Large intestine (tissue), 12 donors: Measurements from ENCODE around the gene METTL13. TPM values are rescaled to one million over a fixed set of nuclear protein-coding genes. Genes with fewer than 3 reads are reported as not detected.

Experiments used
- DNase-seq, 2 donors: peaks; one replicate each; pipeline versions ENCODE4 v3.0.0 to v3.0.0-alpha.2; 2013
- H3K27ac ChIP-seq: one replicate; pipeline ENCODE4 v1.5.1; 2013; ENCODE audit warnings: low read length
- H3K27me3 ChIP-seq: 2 replicates; pipeline ENCODE4 v1.6.1; 2013; ENCODE audit warnings: low read length; ENCODE audit not compliant: control insufficient read depth, insufficient read depth
- H3K36me3 ChIP-seq: 2 replicates; pipeline ENCODE4 v1.6.1; 2013; ENCODE audit warnings: low read length; ENCODE audit not compliant: control insufficient read depth, insufficient read depth
- H3K4me1 ChIP-seq: one replicate; pipeline ENCODE4 v1.6.1; 2013; ENCODE audit warnings: low read length; ENCODE audit not compliant: control insufficient read depth, insufficient read depth
- H3K4me3 ChIP-seq: one replicate; pipeline ENCODE4 v1.5.1; 2013; ENCODE audit warnings: low read length
- H3K9me3 ChIP-seq: one replicate; pipeline ENCODE4 v1.6.1; 2013; ENCODE audit warnings: mild to moderate bottlenecking, low read depth, low read length, moderate library complexity; ENCODE audit not compliant: control insufficient read depth
- WGBS: methylation state at CpG from one replicate; pipeline ENCODE4 v1.1.5; 2013; ENCODE audit warnings: low lambda C conversion rate; ENCODE audit not compliant: insufficient coverage; 5-methylcytosine and 5-hydroxymethylcytosine counted together
- long read RNA-seq, 11 donors: transcript quantifications; one replicate each; lab custom pipeline, GENCODE V29; 2026
- polyA plus RNA-seq: library from polyadenylated mRNA; unstranded; fragments of 120-200 nt; gene quantifications from one replicate; pipeline ENCODE4 v1.2.1, GENCODE V29; 2013

The METTL13 gene, protein sequence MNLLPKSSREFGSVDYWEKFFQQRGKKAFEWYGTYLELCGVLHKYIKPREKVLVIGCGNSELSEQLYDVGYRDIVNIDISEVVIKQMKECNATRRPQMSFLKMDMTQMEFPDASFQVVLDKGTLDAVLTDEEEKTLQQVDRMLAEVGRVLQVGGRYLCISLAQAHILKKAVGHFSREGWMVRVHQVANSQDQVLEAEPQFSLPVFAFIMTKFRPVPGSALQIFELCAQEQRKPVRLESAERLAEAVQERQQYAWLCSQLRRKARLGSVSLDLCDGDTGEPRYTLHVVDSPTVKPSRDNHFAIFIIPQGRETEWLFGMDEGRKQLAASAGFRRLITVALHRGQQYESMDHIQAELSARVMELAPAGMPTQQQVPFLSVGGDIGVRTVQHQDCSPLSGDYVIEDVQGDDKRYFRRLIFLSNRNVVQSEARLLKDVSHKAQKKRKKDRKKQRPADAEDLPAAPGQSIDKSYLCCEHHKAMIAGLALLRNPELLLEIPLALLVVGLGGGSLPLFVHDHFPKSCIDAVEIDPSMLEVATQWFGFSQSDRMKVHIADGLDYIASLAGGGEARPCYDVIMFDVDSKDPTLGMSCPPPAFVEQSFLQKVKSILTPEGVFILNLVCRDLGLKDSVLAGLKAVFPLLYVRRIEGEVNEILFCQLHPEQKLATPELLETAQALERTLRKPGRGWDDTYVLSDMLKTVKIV
- polyA plus RNA-seq, result 28.2 TPM
- long read RNA-seq, donor 1, partial matches to known transcripts, result 8 of 8 reads
- long read RNA-seq, donor 1, other reads (novel, unspliced or antisense), result 0 of 8 reads
- long read RNA-seq, donor 2, transcript METTL13-201 (8 exons, 3,327 nt), result major isoform, 5 of 5 reads
- long read RNA-seq, donor 2, partial matches to known transcripts, result 0 of 5 reads
- long read RNA-seq, donor 2, other reads (novel, unspliced or antisense), result 0 of 5 reads
- long read RNA-seq, donor 3, result 0 reads
- long read RNA-seq, donor 4, result 0 reads
- long read RNA-seq, donor 5, partial matches to known transcripts, result 0 of 4 reads
- long read RNA-seq, donor 5, other reads (novel, unspliced or antisense), result 0 of 4 reads
- long read RNA-seq, donor 6, partial matches to known transcripts, result 0 of 5 reads
- long read RNA-seq, donor 6, other reads (novel, unspliced or antisense), result 0 of 5 reads
- long read RNA-seq, donor 7, partial matches to known transcripts, result 0 of 4 reads
- long read RNA-seq, donor 7, other reads (novel, unspliced or antisense), result 0 of 4 reads
- long read RNA-seq, donor 8, partial matches to known transcripts, result 7 of 10 reads
- long read RNA-seq, donor 8, other reads (novel, unspliced or antisense), result 0 of 10 reads
- long read RNA-seq, donor 9, partial matches to known transcripts, result 0 of 3 reads
- long read RNA-seq, donor 9, other reads (novel, unspliced or antisense), result 0 of 3 reads
- long read RNA-seq, donor 10, transcript METTL13-201 (8 exons, 3,327 nt), result major isoform, 9 of 14 reads
- long read RNA-seq, donor 10, partial matches to known transcripts, result 5 of 14 reads
- long read RNA-seq, donor 10, other reads (novel, unspliced or antisense), result 0 of 14 reads
- long read RNA-seq, donor 11, partial matches to known transcripts, result 8 of 14 reads
- long read RNA-seq, donor 11, other reads (novel, unspliced or antisense), result 0 of 14 reads

DNA sequence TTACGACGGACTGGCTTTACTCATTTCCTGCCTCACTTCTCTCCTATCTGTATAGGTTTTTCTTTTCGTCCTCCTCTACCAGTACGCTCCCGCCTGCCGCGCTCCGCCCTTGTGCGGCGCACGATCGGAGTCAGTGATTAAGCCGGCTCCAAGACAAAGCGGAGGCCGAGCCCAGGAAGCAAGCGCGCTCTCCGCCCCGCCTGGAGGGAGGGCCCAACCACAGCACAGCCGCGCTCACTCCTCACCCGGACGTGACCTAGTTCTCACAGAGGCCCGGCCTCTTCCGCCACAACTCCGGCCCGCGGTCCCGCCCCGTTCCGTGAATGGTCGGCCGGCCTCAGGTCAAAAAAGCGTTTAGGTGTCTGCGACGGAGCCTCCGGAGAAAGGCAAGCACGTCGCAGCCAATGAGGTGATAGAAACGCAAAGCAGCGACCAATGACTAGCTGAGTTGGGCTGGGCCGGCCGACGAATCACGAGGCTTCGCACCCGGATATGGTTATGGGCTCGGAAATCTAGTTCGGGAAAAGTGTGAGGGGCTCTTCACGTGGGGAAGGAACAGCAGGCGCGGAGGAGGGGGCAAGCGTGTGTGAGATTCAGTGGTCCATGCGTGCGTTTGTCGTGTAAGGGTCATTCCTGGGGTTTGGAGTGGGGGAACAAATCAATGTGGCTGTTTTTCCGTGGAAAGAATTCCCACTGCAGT, at the start of gene METTL13:
Gene METTL13 (plus strand): TSS at position 485 of the 700 bp plus-strand sequence. CDS start 308 bp downstream, outside the sequence.
- Histone ChIP-seq H3K9me3 (no peaks in the 10 kb centered on the region), H3K36me3 (peaks cover 25% of the 10 kb centered on the region), H3K27me3 (peaks cover 2% of the 10 kb centered on the region), H3K27ac (peak within 1 kb of the TSS; percentile 83), H3K4me3 (peak within 1 kb of the TSS; percentile 90), H3K4me1 (peaks cover 7% of the 10 kb centered on the region)
- peak; percentile 99 to 100 for DNase-seq
- 0% methylated on average over 3 of the region's 57 CpGs for WGBS

DNA sequence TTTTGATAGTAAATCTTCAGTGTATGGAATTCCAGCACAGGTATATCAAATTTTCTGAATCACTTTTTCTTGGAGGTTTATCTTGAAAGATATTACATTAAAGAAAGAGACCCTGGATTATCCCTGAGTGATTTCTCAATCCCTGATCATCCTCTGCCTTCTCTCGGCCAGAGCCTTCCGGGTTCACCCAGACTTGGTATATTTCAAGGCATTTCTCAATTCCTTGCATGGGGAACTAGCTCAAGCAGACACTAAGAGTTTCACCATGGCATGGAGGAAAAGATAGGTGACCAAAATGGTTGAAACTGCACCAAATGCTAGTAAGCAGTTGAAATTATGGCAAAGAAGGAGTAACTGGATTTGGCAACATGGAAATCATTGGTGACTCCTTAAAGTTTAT, 45.3 kb upstream of the METTL13 start:
- Histone ChIP-seq H3K36me3 (peaks cover 13% of the 10 kb centered on the region), H3K27me3 (no peaks in the 10 kb centered on the region), H3K27ac (no peak overlapping the region), H3K9me3 (no peaks in the 10 kb centered on the region), H3K4me3 (no peak overlapping the region), H3K4me1 (no peaks in the 10 kb centered on the region)
- no CpG with 5 or more reads among the region's 2 CpGs for WGBS
- DNase-seq, result no peak

DNA sequence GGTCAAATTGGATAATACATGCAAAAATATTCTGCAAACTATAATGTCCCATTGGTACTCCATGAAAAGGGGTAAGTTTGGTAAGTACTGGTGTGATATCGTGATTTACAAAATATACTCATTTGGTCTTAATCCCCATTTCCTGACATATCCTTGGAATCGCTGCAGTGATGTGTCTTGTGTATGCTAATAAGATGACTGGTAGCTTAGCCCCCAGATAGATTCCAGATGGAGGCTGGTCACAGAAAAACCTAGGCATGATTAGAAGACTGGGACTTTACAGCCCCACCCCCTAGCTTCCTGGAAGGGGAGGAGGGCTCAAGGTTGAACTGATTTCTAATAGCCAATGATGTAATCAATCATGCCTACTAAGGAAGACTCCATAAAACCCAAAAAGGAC, 42.5 kb upstream of the METTL13 start:
- WGBS, result no CpG with 5 or more reads among the region's 2 CpGs
- Histone ChIP-seq H3K4me1 (peaks cover 6% of the 10 kb centered on the region), H3K27me3 (no peaks in the 10 kb centered on the region), H3K36me3 (peaks cover 13% of the 10 kb centered on the region), H3K9me3 (no peaks in the 10 kb centered on the region), H3K4me3 (no peak overlapping the region), H3K27ac (no peak overlapping the region)
- DNase-seq, result no peak

DNA sequence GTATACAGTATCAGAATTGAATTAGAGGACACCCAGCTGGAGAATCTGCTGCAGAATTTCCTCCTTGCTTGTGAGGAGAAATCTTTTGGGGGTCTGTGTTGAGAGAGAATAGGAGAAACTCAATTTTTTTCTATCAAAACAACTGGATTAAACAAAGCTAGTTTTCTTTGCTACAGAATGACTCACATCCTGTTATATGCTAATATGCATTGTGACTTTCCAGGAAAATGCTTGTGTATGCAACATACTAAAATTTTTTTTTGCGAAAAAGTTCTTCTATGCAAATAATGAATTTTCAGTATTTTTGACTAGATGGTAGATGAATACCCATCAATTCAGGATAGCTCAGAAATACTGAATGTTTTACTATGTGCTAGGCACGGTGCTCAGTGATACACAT, 41.8 kb upstream of the METTL13 start:
- no peaks in the 10 kb centered on the region for H3K9me3 ChIP-seq
- peaks cover 6% of the 10 kb centered on the region for H3K4me1 ChIP-seq
- WGBS, result 83% methylated on average over 1 of the region's 2 CpGs

DNA sequence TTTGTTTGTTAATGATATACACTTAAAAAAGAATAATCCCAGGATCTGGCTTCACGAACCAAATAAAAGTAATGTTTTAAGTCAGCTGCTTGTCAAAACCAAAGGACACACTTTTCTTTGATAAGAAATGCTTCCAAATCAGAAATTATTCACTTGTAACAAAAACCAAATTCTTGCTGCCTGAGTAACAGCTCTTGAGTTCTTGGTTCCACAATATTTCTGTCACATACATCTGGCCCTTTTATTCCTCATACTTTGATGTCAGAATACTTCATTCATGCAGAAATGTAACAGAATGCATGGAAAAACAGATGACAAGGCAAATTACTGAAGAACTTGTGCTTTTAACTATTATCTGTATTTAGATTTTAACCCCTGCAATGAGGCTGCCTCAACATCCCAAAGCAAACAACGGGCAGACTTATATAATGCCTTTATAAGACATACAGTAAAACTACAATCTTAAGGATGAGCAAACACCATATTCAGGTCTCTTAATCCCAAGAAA, 41.0 kb upstream of the METTL13 start:
- DNase-seq, result no peak
- H3K27ac ChIP-seq, result no peak overlapping the region
- H3K4me3 ChIP-seq, result no peak overlapping the region
- H3K9me3 ChIP-seq, result no peaks in the 10 kb centered on the region
- H3K27me3 ChIP-seq, result no peaks in the 10 kb centered on the region
- H3K4me1 ChIP-seq, result peaks cover 6% of the 10 kb centered on the region
- WGBS, result no CpG with 5 or more reads among the region's 2 CpGs
- peaks cover 13% of the 10 kb centered on the region for H3K36me3 ChIP-seq

More for the DNA sequence above, 41.8 kb upstream of the METTL13 start:
- Histone ChIP-seq H3K4me3 (no peak overlapping the region), H3K27me3 (no peaks in the 10 kb centered on the region), H3K36me3 (peaks cover 13% of the 10 kb centered on the region), H3K27ac (no peak overlapping the region)
- no peak for DNase-seq

DNA sequence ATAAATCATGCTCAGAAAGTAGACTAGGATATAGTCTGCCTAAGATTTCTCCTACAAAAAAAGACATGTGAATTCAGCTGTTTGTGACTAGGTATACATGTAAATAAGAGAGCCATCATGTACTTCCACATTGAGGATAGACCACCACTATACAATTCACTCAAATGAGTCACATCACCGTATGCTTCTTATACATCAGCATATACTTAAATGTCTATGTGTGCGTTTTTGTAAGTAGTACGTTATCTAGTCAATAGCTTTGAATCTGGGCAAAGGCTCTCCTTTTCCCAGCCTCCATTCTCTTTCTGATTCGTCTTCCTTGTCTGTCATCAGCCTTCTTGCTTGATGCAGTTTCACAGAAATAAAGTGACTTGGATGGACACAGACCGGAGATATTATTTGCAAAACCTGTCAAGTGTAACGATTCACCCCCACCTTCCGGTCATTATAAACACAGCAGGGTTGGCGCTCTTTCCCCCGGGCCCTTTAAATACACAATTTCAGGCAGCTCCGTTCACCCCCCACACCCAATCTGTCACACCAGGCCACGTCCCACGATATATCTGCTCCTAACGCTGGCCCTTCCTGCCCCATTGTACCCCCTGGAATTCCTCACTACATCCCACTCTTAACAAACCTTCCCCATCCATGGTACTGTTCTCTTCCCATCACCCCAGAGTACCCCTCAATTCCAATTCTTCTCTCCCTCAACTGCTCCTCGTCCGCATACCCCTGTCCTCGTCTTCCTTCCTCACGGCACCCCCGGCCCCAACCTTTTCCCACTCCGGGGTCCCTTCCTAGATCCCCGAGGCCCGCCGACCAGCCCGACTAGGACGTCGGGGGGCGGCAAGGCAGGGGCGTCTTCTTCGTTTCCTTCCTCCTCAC, 40.2 kb upstream of the METTL13 start:
- H3K27me3 ChIP-seq, result no peaks in the 10 kb centered on the region
- no peaks in the 10 kb centered on the region for H3K9me3 ChIP-seq
- no peak for DNase-seq
- peak overlapping the region; percentile 97 for H3K27ac ChIP-seq
- 0% methylated on average over 3 of the region's 28 CpGs for WGBS
- H3K4me3 ChIP-seq, result peak overlapping the region; percentile 95
- peaks cover 12% of the 10 kb centered on the region for H3K36me3 ChIP-seq
- H3K4me1 ChIP-seq, result peaks cover 6% of the 10 kb centered on the region

DNA sequence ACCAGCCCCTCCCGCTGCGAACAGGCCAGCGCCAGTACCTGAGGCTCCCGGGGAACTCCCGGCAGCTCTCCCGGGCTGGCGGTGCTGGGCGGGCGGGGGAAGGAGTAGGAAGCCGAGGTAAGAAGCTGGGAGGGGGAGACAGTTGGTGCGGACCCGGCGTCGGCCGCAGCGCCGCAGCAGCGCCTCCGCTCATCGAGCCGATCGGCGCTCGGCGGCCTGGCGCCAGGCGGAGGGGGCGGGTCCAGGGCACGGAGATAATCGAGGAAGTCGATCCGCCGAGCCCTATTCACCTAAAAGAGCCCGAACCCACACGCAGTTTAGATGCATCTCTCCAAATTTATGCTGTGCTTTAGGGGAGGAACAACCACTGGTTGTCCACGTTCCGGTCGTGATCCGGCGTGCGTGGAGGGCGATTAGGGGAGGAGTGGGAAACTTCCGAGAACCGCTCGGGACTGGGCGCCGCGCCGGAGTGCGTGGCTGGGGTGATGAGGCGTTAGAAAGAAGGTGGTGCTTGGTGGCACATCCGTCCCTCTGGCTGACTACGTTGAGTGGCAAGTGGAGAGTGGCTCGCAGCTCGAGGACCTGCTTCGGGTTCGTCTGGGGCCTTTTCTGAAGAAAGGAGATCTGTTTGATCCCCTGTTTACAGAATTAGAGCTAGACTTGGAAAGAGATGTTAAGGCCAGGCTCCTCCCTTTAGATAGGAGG, 39.4 kb upstream of the METTL13 start, which contains the start of gene VAMP4:
Gene VAMP4 (minus strand): TSS at position 194 of the 705 bp plus-strand sequence. CDS start 3,651 bp downstream, outside the sequence.
- peaks cover 6% of the 10 kb centered on the region for H3K4me1 ChIP-seq
- H3K9me3 ChIP-seq, result no peaks in the 10 kb centered on the region
- no CpG with 5 or more reads among the region's 57 CpGs for WGBS
- H3K36me3 ChIP-seq, result peaks cover 5% of the 10 kb centered on the region
- peak within 1 kb of the TSS; percentile 95 for H3K4me3 ChIP-seq
- H3K27ac ChIP-seq, result peak within 1 kb of the TSS; percentile 97
- peak; percentile 87 to 95 for DNase-seq
- H3K27me3 ChIP-seq, result no peaks in the 10 kb centered on the region

DNA sequence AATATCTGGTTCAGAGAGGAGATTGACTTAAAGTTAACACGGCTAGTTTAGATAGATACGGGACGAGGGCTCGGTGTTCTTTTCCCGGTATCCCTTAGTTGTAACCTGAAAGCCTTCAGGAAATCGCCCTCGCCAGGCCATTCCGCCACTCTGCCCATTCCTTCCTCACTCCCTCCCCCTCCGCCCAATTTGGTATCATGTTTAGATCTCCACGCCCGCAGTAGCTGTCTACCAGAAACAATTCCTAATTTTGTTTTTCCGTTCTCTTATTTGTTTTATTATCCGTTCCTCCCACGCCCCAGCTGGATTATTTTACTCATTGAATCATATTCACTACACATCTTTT, 38.9 kb upstream of the METTL13 start:
- H3K4me3 ChIP-seq, result peak overlapping the region; percentile 95
- H3K9me3 ChIP-seq, result no peaks in the 10 kb centered on the region
- peak overlapping the region; percentile 97 for H3K27ac ChIP-seq
- H3K27me3 ChIP-seq, result no peaks in the 10 kb centered on the region
- H3K4me1 ChIP-seq, result peaks cover 6% of the 10 kb centered on the region
- peaks cover 4% of the 10 kb centered on the region for H3K36me3 ChIP-seq
- no peak for DNase-seq
- WGBS, result 0% methylated on average over 7 of the region's 14 CpGs
